AG04449 (cell line): Measurements from ENCODE around the gene SIRT7.

Experiments used
- CTCF ChIA-PET: fragments of 350-600 bp; formaldehyde crosslinking; extraction: SDS; loops from one replicate; lab custom pipeline; 2021; ENCODE audit warnings: antibody characterized with exemption; lab: Yijun Ruan, JAX
- POLR2A ChIA-PET: fragments of 400-600, 350-600 bp; formaldehyde crosslinking; extraction: SDS; loops from one replicate; lab custom pipeline; 2020; ENCODE audit warnings: antibody characterized with exemption, inconsistent platforms; lab: Yijun Ruan, JAX
- DNase-seq: peaks from one replicate; pipeline ENCODE4 v3.0.0-alpha.2; 2010; ENCODE audit warnings: low read depth, low spot score
- H3K4me3 ChIP-seq: 2 replicates; pipeline ENCODE4 v1.5.1; 2011; ENCODE audit warnings: low read depth, mild to moderate bottlenecking, control low read depth, low read length
- CTCF ChIP-seq: IDR thresholded peaks from one replicate; pipeline ENCODE4 v1.5.1; 2011; ENCODE audit warnings: mild to moderate bottlenecking, moderate library complexity, low read length, control low read depth, inconsistent platforms; ENCODE audit not compliant: insufficient read depth; ENCODE audit errors: missing control alignments

SIRT7 gene

GRCh38 chr17:81909231-81909630 lies 8.7 kb downstream of the SIRT7 start:
- no peak for DNase-seq
- ChIA-PET POLR2A (no interaction called here), CTCF (interaction anchor here (1.1 kb wide), 1 partner anchor 20 kb away, joined by 5 read pairs; no protein-coding TSS in a partner anchor)
- TF ChIP-seq CTCF = no peak
- no peak overlapping the region for H3K4me3 ChIP-seq

GRCh38 chr17:81908793-81909192 lies 9.2 kb downstream of the SIRT7 start:
- no peak overlapping the region for H3K4me3 ChIP-seq
- CTCF ChIA-PET = no interaction called here
- TF ChIP-seq CTCF = no peak
- POLR2A ChIA-PET = no interaction called here
- no peak for DNase-seq

- POLR2A ChIA-PET = no interaction called here
- TF ChIP-seq CTCF = no peak
- H3K4me3 ChIP-seq = no peak overlapping the region
- DNase-seq = no peak
- CTCF ChIA-PET = no interaction called here
Measured at GRCh38 chr17:81907219-81908145, 10.5 kb downstream of the SIRT7 start.

- ChIA-PET POLR2A (no interaction called here), CTCF (no interaction called here)
- TF ChIP-seq CTCF = no peak
- no peak overlapping the region for H3K4me3 ChIP-seq
- no peak for DNase-seq
Measured at GRCh38 chr17:81906476-81907218, 11.3 kb downstream of the SIRT7 start.

GRCh38 chr17:81905993-81906392 lies 12.0 kb downstream of the SIRT7 start:
- DNase-seq = no peak
- POLR2A ChIA-PET = no interaction called here
- CTCF ChIA-PET = no interaction called here
- no peak for TF ChIP-seq CTCF
- H3K4me3 ChIP-seq = no peak overlapping the region

GRCh38 chr17:81905424-81905875 lies 12.5 kb downstream of the SIRT7 start:
- POLR2A ChIA-PET = no interaction called here
- no peak for TF ChIP-seq CTCF
- no peak overlapping the region for H3K4me3 ChIP-seq
- CTCF ChIA-PET = no interaction called here
- no peak for DNase-seq
